HEK293T (cell line): ENCODE results near the gene ZNF646.

Experiments used
- ELF4 ChIP-seq: fragments of 450-650 bp; IDR thresholded peaks from 2 replicates; pipeline ENCODE4 v1.6.1; 2017; ENCODE audit warnings: antibody characterized with exemption
- FOXA1 ChIP-seq: fragments of 450-650 bp; IDR thresholded peaks from 2 replicates; pipeline ENCODE4 v1.6.1; 2016; ENCODE audit warnings: mild to moderate bottlenecking
- FOXK2 ChIP-seq: fragments of 450-650 bp; IDR thresholded peaks from 2 replicates; pipeline ENCODE4 v1.6.1; 2016; ENCODE audit warnings: mild to moderate bottlenecking
- FOXM1 ChIP-seq: fragments of 450-650 bp; IDR thresholded peaks from 2 replicates; pipeline ENCODE4 v1.6.1; 2017; ENCODE audit warnings: mild to moderate bottlenecking, borderline replicate concordance
- HDGF ChIP-seq: fragments of 450-650 bp; IDR thresholded peaks from 2 replicates; pipeline ENCODE4 v1.6.1; 2017; ENCODE audit warnings: antibody characterized with exemption, borderline replicate concordance
- L3MBTL2 ChIP-seq: fragments of 450-650 bp; conservative IDR thresholded peaks from 2 replicates; pipeline ENCODE4 v1.6.1; 2016; ENCODE audit warnings: mild to moderate bottlenecking
- SP1 ChIP-seq: fragments of 450-650 bp; IDR thresholded peaks from 2 replicates; pipeline ENCODE4 v1.6.1; 2017
- TARDBP ChIP-seq: fragments of 450-650 bp; IDR thresholded peaks from 2 replicates; pipeline ENCODE4 v1.6.1; 2016

GRCh38 chr16:31033709-31034492 lies 40.3 kb upstream of the ZNF646 start:
- no peak for TF ChIP-seq FOXA1
- no peak for TF ChIP-seq SP1
- TF ChIP-seq ELF4 = no peak
- no peak for TF ChIP-seq HDGF
- TF ChIP-seq TARDBP = no peak
- TF ChIP-seq L3MBTL2 = no peak
- TF ChIP-seq FOXM1 = no peak
- TF ChIP-seq FOXK2 = no peak
